ENCODE results near the gene DAB1.

DNA sequence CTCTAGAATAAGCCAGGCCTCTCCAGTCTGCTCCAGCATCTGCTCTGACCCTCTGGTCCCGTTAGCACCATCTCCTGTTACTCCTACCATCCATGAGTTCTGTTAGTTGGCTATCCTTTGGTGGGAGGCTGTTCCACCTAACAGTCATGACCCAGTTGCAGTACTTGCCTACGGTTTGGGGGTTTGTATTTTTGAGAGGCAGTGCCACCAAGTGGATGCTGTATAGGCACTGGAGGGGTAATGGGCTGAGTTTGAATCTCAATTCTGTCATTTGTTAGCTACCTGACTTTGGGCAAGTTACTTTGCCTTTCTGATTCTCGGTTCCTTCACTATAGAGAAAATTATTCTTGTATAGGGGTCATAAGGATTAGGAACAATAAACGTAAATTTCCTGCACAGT is 445.9 kb downstream of the DAB1 start:
- TF ChIP-seq, protein P1, sequence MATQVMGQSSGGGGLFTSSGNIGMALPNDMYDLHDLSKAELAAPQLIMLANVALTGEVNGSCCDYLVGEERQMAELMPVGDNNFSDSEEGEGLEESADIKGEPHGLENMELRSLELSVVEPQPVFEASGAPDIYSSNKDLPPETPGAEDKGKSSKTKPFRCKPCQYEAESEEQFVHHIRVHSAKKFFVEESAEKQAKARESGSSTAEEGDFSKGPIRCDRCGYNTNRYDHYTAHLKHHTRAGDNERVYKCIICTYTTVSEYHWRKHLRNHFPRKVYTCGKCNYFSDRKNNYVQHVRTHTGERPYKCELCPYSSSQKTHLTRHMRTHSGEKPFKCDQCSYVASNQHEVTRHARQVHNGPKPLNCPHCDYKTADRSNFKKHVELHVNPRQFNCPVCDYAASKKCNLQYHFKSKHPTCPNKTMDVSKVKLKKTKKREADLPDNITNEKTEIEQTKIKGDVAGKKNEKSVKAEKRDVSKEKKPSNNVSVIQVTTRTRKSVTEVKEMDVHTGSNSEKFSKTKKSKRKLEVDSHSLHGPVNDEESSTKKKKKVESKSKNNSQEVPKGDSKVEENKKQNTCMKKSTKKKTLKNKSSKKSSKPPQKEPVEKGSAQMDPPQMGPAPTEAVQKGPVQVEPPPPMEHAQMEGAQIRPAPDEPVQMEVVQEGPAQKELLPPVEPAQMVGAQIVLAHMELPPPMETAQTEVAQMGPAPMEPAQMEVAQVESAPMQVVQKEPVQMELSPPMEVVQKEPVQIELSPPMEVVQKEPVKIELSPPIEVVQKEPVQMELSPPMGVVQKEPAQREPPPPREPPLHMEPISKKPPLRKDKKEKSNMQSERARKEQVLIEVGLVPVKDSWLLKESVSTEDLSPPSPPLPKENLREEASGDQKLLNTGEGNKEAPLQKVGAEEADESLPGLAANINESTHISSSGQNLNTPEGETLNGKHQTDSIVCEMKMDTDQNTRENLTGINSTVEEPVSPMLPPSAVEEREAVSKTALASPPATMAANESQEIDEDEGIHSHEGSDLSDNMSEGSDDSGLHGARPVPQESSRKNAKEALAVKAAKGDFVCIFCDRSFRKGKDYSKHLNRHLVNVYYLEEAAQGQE (IDR thresholded peaks at IDR 0.05; ENCODE audit: low read depth), result no peak
- TF ChIP-seq MAX (IDR thresholded peaks at IDR 0.05) (no peak), POLR2A (IDR thresholded peaks at IDR 0.05; ENCODE audit: borderline replicate concordance, extremely low read depth, insufficient read depth, insufficient read length) (no peak), SIN3A (IDR thresholded peaks at IDR 0.05; ENCODE audit: low read depth) (no peak), POLR2AphosphoS5 (IDR thresholded peaks at IDR 0.05; ENCODE audit: low read depth, low read length) (no peak), SP1 (IDR thresholded peaks at IDR 0.05; ENCODE audit: low read depth) (no peak), RAD21 (IDR thresholded peaks at IDR 0.05; ENCODE audit: low read depth) (no peak), CBX3 (IDR thresholded peaks at IDR 0.05; ENCODE audit: low read depth) (no peak)
- TF ChIP-seq, protein P2, sequence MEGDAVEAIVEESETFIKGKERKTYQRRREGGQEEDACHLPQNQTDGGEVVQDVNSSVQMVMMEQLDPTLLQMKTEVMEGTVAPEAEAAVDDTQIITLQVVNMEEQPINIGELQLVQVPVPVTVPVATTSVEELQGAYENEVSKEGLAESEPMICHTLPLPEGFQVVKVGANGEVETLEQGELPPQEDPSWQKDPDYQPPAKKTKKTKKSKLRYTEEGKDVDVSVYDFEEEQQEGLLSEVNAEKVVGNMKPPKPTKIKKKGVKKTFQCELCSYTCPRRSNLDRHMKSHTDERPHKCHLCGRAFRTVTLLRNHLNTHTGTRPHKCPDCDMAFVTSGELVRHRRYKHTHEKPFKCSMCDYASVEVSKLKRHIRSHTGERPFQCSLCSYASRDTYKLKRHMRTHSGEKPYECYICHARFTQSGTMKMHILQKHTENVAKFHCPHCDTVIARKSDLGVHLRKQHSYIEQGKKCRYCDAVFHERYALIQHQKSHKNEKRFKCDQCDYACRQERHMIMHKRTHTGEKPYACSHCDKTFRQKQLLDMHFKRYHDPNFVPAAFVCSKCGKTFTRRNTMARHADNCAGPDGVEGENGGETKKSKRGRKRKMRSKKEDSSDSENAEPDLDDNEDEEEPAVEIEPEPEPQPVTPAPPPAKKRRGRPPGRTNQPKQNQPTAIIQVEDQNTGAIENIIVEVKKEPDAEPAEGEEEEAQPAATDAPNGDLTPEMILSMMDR (IDR thresholded peaks at IDR 0.05 in 2 of 3, conservative IDR thresholded peaks at IDR 0.05 in 1 of 3; ENCODE audit: borderline replicate concordance in 1 of 3, insufficient read depth in 1 of 3, low read depth in 2 of 3, low read length in 2 of 3), result no peak

Data from HCT116 (cell line).